ENCODE data around the gene SMURF1. TPM values are rescaled to one million over a fixed set of nuclear protein-coding genes. Genes with fewer than 3 reads are reported as not detected.

Gene SMURF1
- total RNA-seq, 1 donor from 2014 or later = 20.1 TPM

DNA sequence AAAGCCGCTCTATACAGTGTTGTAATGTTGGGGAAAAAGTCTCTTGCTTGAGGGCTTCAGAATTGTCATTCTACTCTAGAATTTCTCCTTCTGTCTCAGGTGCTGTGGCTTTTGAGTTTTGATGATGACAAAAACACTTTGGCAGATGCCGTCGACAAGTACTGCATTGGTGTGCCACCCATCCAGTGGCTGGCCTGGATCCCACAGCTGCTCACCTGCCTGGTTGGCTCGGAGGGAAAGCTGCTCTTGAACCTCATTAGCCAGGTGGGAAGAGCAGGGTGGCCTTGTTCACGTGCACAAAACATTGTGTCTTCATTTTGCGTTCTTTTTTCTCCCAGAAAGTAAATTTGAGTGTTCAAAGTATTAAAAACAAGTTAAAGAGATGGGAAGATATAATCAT is 153.6 kb downstream of the SMURF1 start:
- no peak for DNase-seq (ENCODE audit: low read depth, low spot score)

DNA sequence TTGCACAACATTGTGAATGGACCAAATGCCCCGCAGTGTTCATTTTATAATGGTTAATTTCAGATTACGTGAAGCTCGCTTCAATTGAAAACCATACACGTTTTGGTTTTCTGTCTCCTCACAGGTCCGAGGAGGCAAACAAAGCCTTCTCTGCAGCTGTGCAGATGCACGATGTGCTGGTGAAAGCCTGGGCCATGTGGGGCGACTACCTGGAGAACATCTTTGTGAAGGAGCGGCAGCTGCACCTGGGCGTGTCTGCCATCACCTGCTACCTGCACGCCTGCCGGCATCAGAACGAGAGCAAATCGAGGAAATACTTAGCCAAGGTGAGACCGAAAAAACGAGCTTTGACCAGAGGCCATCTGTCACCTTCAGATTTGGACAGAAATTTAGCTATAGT is 155.3 kb downstream of the SMURF1 start:
- DNase-seq (ENCODE audit: low read depth, low spot score) = no peak

DNA sequence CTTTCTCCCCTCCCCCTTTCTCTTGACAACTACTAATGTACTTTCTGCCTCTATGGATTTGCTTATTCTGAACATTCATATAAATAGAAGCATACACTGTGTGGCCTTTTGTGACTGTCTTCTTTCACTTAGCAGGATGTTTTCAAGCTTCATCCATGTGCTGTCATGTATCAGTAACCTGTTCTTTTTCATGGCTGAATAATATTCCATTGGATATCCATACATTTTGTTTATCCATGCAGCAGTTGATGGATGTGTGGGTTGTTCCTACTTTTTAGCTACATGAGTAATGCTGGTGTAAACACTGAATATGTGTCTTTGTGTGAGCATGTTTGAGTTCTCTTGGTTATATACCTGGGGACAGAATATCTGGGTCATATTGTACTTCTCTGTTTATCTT is 158.0 kb downstream of the SMURF1 start:
- no peak for DNase-seq (ENCODE audit: low read depth, low spot score)

DNA sequence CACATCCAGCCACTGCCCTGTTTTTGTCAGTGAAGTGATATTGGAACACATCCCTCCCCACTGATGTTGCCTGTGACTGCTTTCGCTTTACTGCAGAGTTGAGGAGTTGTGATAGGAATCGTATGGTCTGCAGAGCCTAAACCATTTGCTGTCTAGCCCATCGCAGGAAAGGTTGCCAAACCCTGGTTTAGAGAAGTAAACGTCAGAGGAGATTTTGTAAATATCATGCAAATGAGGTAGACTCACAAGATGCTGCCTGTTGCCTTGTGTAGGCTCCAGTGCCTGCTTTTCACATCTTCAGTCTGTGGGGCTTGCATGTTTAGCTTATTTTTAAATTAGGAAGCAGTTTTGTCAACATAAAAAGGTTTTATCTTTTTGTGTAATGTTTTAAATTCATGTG is 158.5 kb downstream of the SMURF1 start:
- no peak for DNase-seq (ENCODE audit: low read depth, low spot score)

DNA sequence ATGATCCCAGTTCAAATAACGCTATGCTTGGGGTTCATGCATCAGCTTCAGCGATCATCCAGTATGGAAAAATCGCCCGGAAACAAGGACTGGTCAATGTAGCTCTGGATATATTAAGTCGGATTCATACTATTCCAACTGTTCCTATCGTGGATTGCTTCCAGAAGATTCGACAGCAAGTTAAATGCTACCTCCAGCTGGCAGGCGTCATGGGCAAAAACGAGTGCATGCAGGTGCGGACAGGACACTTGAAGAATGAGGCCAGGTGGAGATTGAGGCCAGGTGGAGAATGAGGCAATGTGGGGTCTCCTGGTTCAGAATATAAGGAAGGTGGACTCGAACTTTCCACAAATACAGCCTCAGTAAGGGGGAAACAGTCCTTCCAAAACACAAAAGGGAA is 159.8 kb downstream of the SMURF1 start:
- no peak for DNase-seq (ENCODE audit: low read depth, low spot score)

DNA sequence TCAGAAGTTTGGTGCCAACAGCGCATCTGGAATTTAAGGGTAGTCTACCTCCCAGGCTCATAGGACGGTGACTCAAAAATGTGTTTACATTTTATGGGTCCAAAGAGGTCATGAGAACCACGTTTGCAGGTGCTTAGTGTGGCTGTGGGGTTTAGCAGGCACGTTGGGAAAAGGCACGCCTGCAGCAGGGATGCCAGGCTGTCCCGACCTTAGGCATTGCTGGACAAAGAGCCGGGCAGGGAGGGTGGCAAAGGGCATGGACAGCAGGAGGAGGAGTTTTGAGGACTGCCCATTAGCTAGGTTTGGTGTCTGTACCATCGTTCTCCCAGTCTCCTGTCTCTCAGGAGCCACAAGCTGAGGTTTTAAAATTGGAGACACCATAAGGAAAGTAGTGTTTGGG is 161.2 kb downstream of the SMURF1 start:
- DNase-seq (ENCODE audit: low read depth, low spot score) = no peak

DNA sequence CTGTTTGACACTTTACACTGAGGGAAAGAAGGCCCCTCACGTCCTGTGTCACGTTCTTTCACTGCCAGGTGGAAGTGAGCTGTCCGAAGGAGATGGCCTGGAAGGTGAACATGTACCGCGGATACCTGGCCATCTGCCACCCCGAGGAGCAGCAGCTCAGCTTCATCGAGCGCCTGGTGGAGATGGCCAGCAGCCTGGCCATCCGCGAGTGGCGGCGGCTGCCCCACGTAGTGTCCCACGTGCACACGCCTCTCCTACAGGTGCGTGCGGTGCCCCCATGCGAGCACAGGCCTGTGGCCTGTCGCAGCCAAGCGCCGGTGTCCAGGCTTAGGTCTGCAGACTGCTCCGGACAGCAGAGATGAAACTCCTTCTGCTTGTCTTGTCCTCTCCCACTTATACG is 162.2 kb downstream of the SMURF1 start:
- DNase-seq (ENCODE audit: low read depth, low spot score) = no peak

DNA sequence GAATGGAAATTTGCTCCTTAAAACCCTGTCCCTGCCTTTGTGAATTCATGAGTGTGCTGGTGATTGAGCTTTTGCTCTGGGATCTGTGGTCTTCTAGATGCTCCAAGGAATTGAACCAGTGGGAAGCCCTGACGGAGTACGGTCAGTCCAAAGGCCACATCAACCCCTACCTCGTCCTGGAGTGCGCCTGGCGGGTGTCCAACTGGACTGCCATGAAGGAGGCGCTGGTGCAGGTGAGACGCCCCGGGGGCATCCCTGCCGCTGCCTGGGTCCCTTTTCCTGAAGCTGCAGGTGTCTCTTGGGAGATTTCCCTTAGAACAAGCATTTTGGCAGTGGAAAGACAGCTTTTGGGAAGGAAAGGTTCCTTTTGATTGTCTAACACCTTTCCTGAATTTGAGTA is 165.2 kb downstream of the SMURF1 start:
- no peak for DNase-seq (ENCODE audit: low read depth, low spot score)

Other genes with a start within 250 kb of the SMURF1 start
- gene KPNA7, start 64.0 kb upstream of the SMURF1 start, total RNA-seq = not detected in 2 replicates
- 0.21 and 0.53 TPM in 2 replicates for gene MYH16, start 128.7 kb upstream of the SMURF1 start, total RNA-seq
- 214 and 272 TPM in 2 replicates for gene ARPC1A, start 181.8 kb upstream of the SMURF1 start, total RNA-seq
- 757 and 888 TPM in 2 replicates for gene ARPC1B, start 230.6 kb upstream of the SMURF1 start, total RNA-seq